ENCODE results near the gene MAGI3.
"Not testable (repeated sequence)": the region's sequence is repeated elsewhere in the genome, so short reads cannot be mapped to it uniquely, and the experiment has no call there.

MAGI3 gene

DNA sequence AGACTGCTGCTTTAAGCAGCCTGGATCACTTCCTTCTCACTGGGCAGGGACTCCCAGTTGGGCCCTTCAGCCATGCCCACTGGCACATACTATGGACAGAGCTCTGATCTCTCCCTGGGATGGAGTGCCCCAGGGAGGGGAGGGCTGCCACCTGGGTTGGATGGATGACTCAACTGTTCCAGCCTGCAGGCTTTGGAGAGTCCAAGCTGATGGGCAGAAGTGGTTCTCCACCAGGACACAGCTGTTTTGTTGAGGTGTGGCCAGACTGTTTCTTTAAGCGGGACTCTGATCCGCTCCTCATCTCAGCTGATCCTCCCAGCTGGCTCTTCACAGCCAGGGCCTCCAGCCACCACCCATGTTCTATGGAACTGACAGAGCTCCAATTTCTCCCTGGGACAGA, 166.9 kb downstream of the MAGI3 start:
- no peak for DNase-seq (ENCODE audit: low read depth in 2 of 2, low spot score in 1 of 2)

- no peak for DNase-seq (ENCODE audit: low read depth in 2 of 2, low spot score in 1 of 2)
Measured at GRCh38 chr1:113565621-113566020, 175.3 kb downstream of the MAGI3 start.

- DNase-seq (ENCODE audit: low read depth in 2 of 2, low spot score in 1 of 2) = no peak
Measured at GRCh38 chr1:113567427-113567826, 177.1 kb downstream of the MAGI3 start.

GRCh38 chr1:113575744-113576260, 185.5 kb downstream of the MAGI3 start:
- DNase-seq (ENCODE audit: low read depth in 2 of 2, low spot score in 1 of 2) = not testable (repeated sequence)

GRCh38 chr1:113576271-113576670, 186.0 kb downstream of the MAGI3 start:
- no peak for DNase-seq (ENCODE audit: low read depth in 2 of 2, low spot score in 1 of 2)

DNA sequence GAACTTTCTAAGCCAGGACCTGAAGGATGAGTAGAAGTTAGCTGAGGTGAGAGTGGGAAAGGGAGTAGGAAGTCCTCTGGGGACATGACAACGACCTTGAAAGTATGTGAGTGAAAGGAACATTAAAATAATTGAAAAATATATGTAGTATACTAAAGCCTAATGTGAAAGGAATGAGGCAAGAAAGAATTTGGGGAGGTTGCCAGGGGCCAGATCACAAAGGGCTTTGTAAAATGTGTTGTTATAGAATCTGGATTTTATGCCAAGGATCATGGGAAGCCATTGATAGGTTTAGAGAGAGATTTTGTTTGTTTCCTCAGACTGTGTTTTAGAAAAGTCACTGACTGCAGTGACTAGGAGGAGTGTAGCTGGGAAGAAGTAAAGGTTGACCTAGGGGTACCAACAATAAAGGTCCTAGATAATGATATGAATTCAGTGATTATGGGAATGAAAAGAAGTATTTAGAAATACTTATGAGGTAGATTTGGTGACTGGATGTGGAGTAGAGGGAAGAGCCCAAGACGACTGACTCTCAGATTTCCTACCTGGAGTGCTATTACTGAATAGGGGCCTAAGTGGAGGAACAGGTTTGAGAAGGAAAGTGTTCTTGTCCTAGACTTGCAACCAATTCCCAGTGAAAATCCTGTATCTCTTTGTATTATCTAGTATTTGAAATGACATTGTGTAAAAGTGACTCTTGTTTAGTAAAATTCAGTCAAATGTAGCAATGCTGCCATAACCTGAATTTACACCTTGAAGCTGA, 189.1 kb downstream of the MAGI3 start:
- DNase-seq (ENCODE audit: low read depth in 2 of 2, low spot score in 1 of 2) = no peak

DNA sequence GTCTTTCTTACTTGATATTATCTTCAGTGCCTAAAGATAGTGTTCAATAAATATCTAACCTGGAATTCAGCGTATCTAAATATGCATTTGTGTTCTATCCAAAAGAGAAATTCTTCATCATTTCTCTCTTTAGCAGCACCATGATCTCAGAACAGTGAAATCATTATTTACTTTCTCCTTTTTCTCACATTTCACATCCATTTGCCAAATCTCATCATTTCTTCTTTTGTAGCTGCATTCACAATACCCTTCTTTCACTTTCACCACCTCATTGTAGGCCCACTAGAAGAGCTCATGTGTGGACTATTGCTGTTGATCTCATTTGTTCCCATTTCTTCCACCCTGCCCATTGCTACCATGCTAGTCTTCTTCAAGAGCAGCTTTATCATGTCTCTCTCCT, 191.0 kb downstream of the MAGI3 start:
- no peak for DNase-seq (ENCODE audit: low read depth in 2 of 2, low spot score in 1 of 2)

DNA sequence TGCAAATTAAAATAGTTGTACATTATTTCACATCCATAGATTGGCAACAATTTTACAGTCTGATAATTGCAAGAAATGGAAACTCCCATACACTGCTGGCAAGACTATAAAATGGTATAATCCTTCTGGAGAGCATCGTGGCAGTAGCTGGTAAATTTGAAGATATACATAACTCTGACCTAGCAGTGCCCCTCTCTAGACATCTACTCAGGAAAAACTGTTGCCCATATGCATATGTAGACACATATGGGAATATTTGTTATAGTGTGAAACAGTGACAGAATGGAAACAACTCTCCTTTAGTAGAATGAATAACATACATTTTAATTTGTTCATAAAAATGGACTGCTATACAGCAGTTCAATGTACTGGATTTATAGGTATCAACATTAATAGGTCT, 191.8 kb downstream of the MAGI3 start:
- DNase-seq (ENCODE audit: low read depth in 2 of 2, low spot score in 1 of 2) = no peak

DNA sequence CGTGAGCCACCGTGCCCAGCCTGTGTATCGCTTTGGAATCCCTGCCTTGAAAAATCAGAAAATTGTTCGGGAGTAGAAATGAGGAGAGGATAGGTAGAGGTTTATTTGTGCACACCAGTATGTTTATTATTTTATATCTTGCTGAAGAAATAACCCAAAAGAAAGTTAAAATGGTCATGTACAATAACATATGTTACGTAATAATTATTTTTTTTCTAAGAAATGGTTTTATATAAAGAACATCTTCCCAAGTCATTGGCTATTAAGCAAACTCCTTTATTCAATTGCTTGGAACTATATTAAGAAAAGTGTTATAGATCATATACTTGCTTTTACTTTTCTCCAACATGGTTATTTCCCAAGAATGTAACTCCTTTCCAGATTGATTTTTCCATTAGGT, 197.2 kb downstream of the MAGI3 start:
- DNase-seq (ENCODE audit: low read depth in 2 of 2, low spot score in 1 of 2) = no peak

GRCh38 chr1:113592230-113592629, 201.9 kb downstream of the MAGI3 start:
- DNase-seq (ENCODE audit: low read depth in 2 of 2, low spot score in 1 of 2) = no peak

DNA sequence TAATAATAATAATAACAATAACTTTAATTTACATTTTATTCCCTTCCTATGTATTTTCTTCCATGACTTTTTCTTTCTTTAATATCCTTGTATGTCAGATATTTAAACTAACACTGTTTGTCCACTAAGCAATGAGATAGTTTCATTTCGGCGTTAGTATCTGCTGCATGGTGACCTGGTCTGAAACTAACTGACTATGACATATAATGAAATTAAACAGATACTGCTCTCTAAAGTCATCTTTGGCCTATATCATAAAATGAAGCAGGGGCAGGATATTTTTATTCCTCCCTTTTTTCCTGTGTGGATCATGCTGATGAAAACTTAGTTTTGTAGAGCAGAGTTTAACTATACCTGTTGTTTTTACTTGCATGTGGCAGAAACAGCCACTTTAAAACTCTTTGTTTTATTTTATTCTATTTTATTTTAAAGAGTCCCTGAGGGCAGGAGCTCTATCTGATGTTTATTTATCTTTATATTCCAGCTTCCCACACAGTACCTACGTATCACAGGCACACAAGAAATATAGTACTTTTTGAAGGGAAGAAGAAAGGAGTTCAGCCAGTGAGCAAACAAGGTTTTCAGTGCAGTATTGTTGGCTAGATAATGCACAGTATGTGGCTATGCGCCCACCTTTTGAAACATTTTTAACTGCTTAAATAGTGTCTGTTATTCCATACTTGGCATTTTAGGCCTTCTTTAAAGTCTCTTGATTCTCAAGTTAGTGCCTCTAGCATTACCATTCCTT, 203.4 kb downstream of the MAGI3 start:
- DNase-seq (ENCODE audit: low read depth in 2 of 2, low spot score in 1 of 2) = no peak

DNA sequence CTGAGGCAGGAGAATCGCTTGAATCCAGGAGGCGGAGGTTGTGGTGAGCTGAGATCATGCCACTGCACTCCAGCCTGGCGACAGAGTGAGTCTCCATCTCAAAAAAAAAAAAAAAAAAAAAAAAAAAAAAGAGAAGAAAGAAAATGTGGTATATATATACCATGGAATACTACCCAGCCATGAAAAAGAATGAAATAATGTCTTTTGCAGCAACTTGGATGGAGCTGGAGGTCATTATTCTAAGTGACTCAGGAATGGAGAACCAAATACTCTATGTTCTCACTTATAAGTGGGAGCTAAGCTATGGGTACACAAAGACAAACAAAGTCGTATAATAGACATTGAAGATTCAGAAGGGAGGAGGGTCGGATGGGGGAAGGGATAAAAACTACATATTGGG, 214.2 kb downstream of the MAGI3 start:
- not testable (repeated sequence) for DNase-seq (ENCODE audit: low read depth in 2 of 2, low spot score in 1 of 2)

- DNase-seq (ENCODE audit: low read depth in 2 of 2, low spot score in 1 of 2) = no peak
Measured at GRCh38 chr1:113605146-113605545, 214.8 kb downstream of the MAGI3 start.

DNA sequence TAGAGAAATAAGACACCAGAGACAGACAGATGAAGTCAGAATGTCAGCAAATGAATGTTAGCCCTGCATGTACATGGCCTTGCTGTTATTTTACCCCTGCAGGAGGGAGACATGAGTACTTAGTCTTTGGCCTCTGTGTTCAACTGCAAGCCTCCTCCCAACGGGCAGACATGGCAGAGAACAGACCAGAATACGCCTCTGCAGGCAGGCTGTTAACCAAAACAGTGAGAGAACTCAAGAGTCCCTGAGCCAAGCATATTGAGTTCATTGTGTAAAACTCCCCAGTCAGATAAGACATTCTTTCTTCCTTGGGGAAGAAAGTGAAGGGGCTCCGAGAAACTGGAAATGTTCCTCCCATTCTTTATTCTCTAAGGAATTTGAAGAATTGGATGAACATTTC, 218.1 kb downstream of the MAGI3 start:
- no peak for DNase-seq (ENCODE audit: low read depth in 2 of 2, low spot score in 1 of 2)

- no peak for DNase-seq (ENCODE audit: low read depth in 2 of 2, low spot score in 1 of 2)
Measured at GRCh38 chr1:113610372-113610771, 220.1 kb downstream of the MAGI3 start.

GRCh38 chr1:113615425-113615824, 225.1 kb downstream of the MAGI3 start:
- no peak for DNase-seq (ENCODE audit: low read depth in 2 of 2, low spot score in 1 of 2)

GRCh38 chr1:113616156-113616555, 225.8 kb downstream of the MAGI3 start:
- DNase-seq (ENCODE audit: low read depth in 2 of 2, low spot score in 1 of 2) = no peak

GRCh38 chr1:113617438-113618141, 227.3 kb downstream of the MAGI3 start:
- no peak for DNase-seq (ENCODE audit: low read depth in 2 of 2, low spot score in 1 of 2)

- no peak for DNase-seq (ENCODE audit: low read depth in 2 of 2, low spot score in 1 of 2)
Measured at GRCh38 chr1:113628997-113629396, 238.7 kb downstream of the MAGI3 start.

DNA sequence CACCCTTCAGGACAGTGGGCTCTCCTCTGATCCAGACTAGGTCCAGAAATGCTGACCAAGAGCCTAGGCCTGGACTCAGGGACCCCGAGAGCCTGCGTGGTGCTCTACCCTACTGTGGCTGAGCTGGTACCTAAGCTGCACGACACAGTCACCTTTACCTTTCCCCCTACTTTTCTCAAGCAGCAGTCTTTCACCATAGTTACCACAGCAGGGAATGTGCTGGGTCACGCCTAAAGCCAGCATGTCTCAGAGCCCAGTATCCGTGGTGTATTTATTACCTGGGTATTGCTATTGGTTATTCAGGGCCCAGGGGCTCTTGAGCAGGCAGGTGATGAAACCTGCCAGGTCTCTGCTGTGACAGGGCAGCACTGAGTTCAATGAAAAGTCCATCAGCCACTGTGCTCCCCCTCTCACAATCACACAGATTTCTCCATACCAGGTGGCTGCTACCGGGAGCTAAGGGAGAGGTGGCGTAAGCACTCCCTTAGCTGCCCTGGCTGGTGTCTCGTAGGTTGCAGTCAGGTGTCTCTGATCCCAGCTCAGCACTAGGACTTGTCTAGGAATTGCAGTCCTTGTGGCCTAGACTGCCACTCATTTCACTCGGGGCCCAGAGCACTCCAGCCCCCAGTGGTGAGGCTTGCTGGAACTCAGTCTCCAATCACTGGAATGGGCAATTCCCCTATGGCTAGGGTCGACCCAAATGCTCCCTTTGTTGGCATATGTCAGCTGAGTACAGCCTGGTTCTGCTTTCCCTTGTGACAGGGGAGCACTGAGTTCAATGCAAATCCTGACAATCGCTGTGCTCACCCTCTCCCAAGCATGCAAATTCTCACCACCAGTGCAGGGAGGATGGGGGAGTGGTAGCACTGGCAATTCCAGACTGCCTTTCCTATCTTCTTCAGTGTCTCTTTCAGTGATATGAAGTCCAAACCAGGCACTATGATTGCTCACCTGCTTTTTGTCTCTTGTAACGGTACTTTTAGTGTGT, 240.3 kb downstream of the MAGI3 start:
- DNase-seq (ENCODE audit: low read depth in 2 of 2, low spot score in 1 of 2) = no peak

DNA sequence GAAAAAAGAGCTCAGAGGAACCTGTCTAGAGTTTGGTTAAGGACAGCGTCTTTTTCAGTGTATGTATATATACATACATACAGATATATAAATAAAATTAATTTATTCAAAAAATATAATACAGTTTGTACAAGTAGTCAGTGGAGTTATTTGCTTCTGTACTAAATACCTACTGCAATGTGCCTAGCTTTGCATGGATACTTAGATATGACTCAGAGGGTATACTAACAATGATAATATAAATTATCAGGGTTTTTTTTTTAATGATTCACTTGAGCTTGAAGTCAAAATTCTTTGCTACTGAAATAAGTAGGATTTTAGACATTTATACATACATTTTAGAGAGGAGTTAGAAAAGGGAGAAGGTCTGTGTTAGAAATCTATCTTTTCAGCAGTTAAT, 251.1 kb downstream of the MAGI3 start:
- DNase-seq (ENCODE audit: low read depth in 2 of 2, low spot score in 1 of 2) = no peak
